GM21786 (cell line): ENCODE results near the gene FBN1.

Experiments
- ATAC-seq: cut with Tn5 transposase; IDR thresholded peaks from one replicate; pipeline ENCODE4 v1.9.1; 2021; ENCODE audit not compliant: unreplicated experiment

FBN1 gene

GRCh38 chr15:48440084-48440483 lies 205.4 kb downstream of the FBN1 start:
- ATAC-seq = no peak

GRCh38 chr15:48437178-48437577 lies 208.3 kb downstream of the FBN1 start:
- no peak for ATAC-seq

- no peak for ATAC-seq
Observed at GRCh38 chr15:48435321-48435720, 210.2 kb downstream of the FBN1 start.

- peak; percentile 85 for ATAC-seq
Observed at GRCh38 chr15:48433226-48433886, 212.2 kb downstream of the FBN1 start.

GRCh38 chr15:48432688-48433087 lies 212.8 kb downstream of the FBN1 start:
- ATAC-seq = no peak

GRCh38 chr15:48427960-48428547 lies 217.5 kb downstream of the FBN1 start:
- ATAC-seq = no peak

- ATAC-seq = no peak
Observed at GRCh38 chr15:48427479-48427878, 218.0 kb downstream of the FBN1 start.

- no peak for ATAC-seq
Observed at GRCh38 chr15:48426941-48427340, 218.6 kb downstream of the FBN1 start.

- ATAC-seq = no peak
Observed at GRCh38 chr15:48426044-48426443, 219.5 kb downstream of the FBN1 start.

- ATAC-seq = no peak
Observed at GRCh38 chr15:48425051-48425450, 220.5 kb downstream of the FBN1 start.

GRCh38 chr15:48423896-48424475 lies 221.5 kb downstream of the FBN1 start:
- ATAC-seq = no peak

GRCh38 chr15:48423342-48423741 lies 222.2 kb downstream of the FBN1 start:
- no peak for ATAC-seq

- ATAC-seq = no peak
Observed at GRCh38 chr15:48422401-48422800, 223.1 kb downstream of the FBN1 start.

GRCh38 chr15:48421362-48421761 lies 224.1 kb downstream of the FBN1 start:
- ATAC-seq = no peak

GRCh38 chr15:48419896-48420295 lies 225.6 kb downstream of the FBN1 start:
- no peak for ATAC-seq

- no peak for ATAC-seq
Observed at GRCh38 chr15:48418343-48418742, 227.2 kb downstream of the FBN1 start.

GRCh38 chr15:48416301-48416700 lies 229.2 kb downstream of the FBN1 start:
- ATAC-seq = no peak

GRCh38 chr15:48415036-48415886 lies 230.2 kb downstream of the FBN1 start:
- ATAC-seq = no peak

- no peak for ATAC-seq
Observed at GRCh38 chr15:48414015-48414414, 231.5 kb downstream of the FBN1 start.

- no peak for ATAC-seq
Observed at GRCh38 chr15:48413304-48413703, 232.2 kb downstream of the FBN1 start.

- ATAC-seq = no peak
Observed at GRCh38 chr15:48411971-48412591, 233.4 kb downstream of the FBN1 start.
